SK-N-SH (cell line): Measurements from ENCODE around the gene RPL29. TPM values are rescaled to one million over a fixed set of nuclear protein-coding genes. Genes with fewer than 3 reads are reported as not detected.
A peak's percentile ranks its signal among the peaks of the same experiment; 100 is the strongest.

ENCODE experiments used
- CTCF ChIA-PET: fragments of 300-600, 350-600 bp; formaldehyde crosslinking; extraction: SDS; loops from one replicate; lab custom pipeline; 2021; lab: Yijun Ruan, JAX
- POLR2A ChIA-PET: fragments of 350-600 bp; sonication (Branson Sonifier 250); formaldehyde crosslinking; extraction: SDS; loops from one replicate; lab custom pipeline; 2020; ENCODE audit warnings: antibody characterized with exemption, inconsistent platforms; lab: Yijun Ruan, JAX
- DNase-seq: peaks from one replicate; pipeline ENCODE4 v3.0.0; 2012
- H2AFZ ChIP-seq: fragments of 200-600 bp; sonication (generic); 2 replicates; pipeline ENCODE4 v1.8.1; 2016; ENCODE audit warnings: antibody characterized with exemption, mild to moderate bottlenecking, low read depth
- H3F3A ChIP-seq: fragments of 200-600 bp; sonication (generic); replicated peaks from 2 replicates; pipeline ENCODE3; 2016; ENCODE audit warnings: antibody characterized with exemption, mild to moderate bottlenecking; ENCODE audit not compliant: insufficient read depth
- H3K27ac ChIP-seq, 2 experiments: fragments of 200-500 bp in 1 of 2; fragments of 200-600 bp in 1 of 2; sonication (Bioruptor generic) in 1 of 2; sonication (generic), shearing (Covaris generic) in 1 of 2; 2 replicates each; pipeline versions ENCODE4 v1.5.1 to v1.6.1; 2014 to 2016; ENCODE audit warnings: low read depth in 2 of 2, inconsistent platforms in 1 of 2, low read length in 1 of 2, mild to moderate bottlenecking in 1 of 2, mixed read lengths in 1 of 2
- H3K27me3 ChIP-seq: fragments of 200-600 bp; sonication (generic), shearing (Covaris generic); 2 replicates; pipeline ENCODE4 v1.6.1; 2016; ENCODE audit warnings: mixed run types; ENCODE audit not compliant: insufficient read depth
- H3K36me3 ChIP-seq, 2 experiments: fragments of 200-500 bp in 1 of 2; fragments of 200-600 bp in 1 of 2; sonication (Bioruptor generic) in 1 of 2; sonication (generic) in 1 of 2; replicated peaks in 1 of 2; 2 replicates each; pipeline versions ENCODE3 to v1.5.1; 2014 to 2016; ENCODE audit warnings: low read length in 1 of 2, mild to moderate bottlenecking in 1 of 2; ENCODE audit not compliant: insufficient read depth in 2 of 2, control insufficient read depth in 1 of 2
- H3K4me1 ChIP-seq, 2 experiments: fragments of 200-500 bp in 1 of 2; fragments of 200-600 bp in 1 of 2; sonication (Bioruptor generic) in 1 of 2; sonication (generic), shearing (Covaris generic) in 1 of 2; 2 replicates each; pipeline versions ENCODE4 v1.5.1 to v1.6.1; 2014 to 2016; ENCODE audit warnings: low read depth in 1 of 2, low read length in 1 of 2, mixed run types in 1 of 2; ENCODE audit not compliant: insufficient read depth in 2 of 2, control insufficient read depth in 1 of 2
- H3K4me2 ChIP-seq: fragments of 200-600 bp; sonication (generic), shearing (Covaris generic); 2 replicates; pipeline ENCODE4 v1.6.1; 2017; ENCODE audit warnings: mixed run types
- H3K4me3 ChIP-seq, 2 experiments: fragments of 200-500 bp in 1 of 2; fragments of 200-600 bp in 1 of 2; sonication (Bioruptor generic) in 1 of 2; sonication (generic), shearing (Covaris generic) in 1 of 2; 2 replicates each; pipeline versions ENCODE4 v1.5.1 to v1.8.1; 2014 to 2016; ENCODE audit warnings: low read depth in 2 of 2, inconsistent platforms in 1 of 2, low read length in 1 of 2, mild to moderate bottlenecking in 1 of 2, mixed read lengths in 1 of 2, moderate library complexity in 1 of 2
- H3K79me2 ChIP-seq: fragments of 200-600 bp; sonication (generic); 2 replicates; pipeline ENCODE4 v1.8.1; 2017; ENCODE audit warnings: mild to moderate bottlenecking; ENCODE audit not compliant: insufficient read depth
- H3K9ac ChIP-seq: fragments of 200-600 bp; sonication (generic); 2 replicates; pipeline ENCODE4 v1.6.1; 2017; ENCODE audit warnings: mixed run types
- H3K9me2 ChIP-seq: fragments of 200-600 bp; sonication (generic); 2 replicates; pipeline ENCODE4 v1.6.1; 2017; ENCODE audit warnings: mixed run types
- H3K9me3 ChIP-seq: fragments of 200-600 bp; sonication (generic); 2 replicates; pipeline ENCODE4 v1.6.1; 2017; ENCODE audit warnings: mixed run types, mild to moderate bottlenecking, moderate library complexity
- H4K20me1 ChIP-seq: fragments of 200-600 bp; sonication (generic); 2 replicates; pipeline ENCODE4 v1.6.1; 2017; ENCODE audit warnings: mild to moderate bottlenecking, mixed run types; ENCODE audit not compliant: insufficient read depth
- CTCF ChIP-seq: fragments of 200-600 bp; sonication (generic); IDR thresholded peaks from 2 replicates; pipeline ENCODE4 v1.6.1; 2017; ENCODE audit warnings: antibody characterized with exemption, mild to moderate bottlenecking, moderate library complexity
- ELF1 ChIP-seq: IDR thresholded peaks from 2 replicates; pipeline ENCODE4 v1.4.0; 2012
- EP300 ChIP-seq, 2 experiments: IDR thresholded peaks; 2 replicates each; pipeline versions ENCODE4 v1.4.0 to v1.6.1; 2012; ENCODE audit warnings: borderline replicate concordance in 1 of 2, low read depth in 1 of 2, low read length in 1 of 2
- EZH2phosphoT487 ChIP-seq: fragments of 200-600 bp; sonication (generic); IDR thresholded peaks from 2 replicates; pipeline ENCODE4 v1.6.1; 2017; ENCODE audit warnings: low read depth, mixed run types, mild to moderate bottlenecking, antibody characterized with exemption, moderate library complexity, borderline replicate concordance
- FOXJ3 ChIP-seq: sonication (generic); formaldehyde crosslinking; IDR thresholded peaks from 2 replicates; pipeline ENCODE4 v1.5.1; 2020; ENCODE audit warnings: mild to moderate bottlenecking, missing genetic modification reagents
- GABPA ChIP-seq: IDR thresholded peaks from 2 replicates; pipeline ENCODE4 v1.4.0; 2012; ENCODE audit warnings: low read depth, mild to moderate bottlenecking
- JUND ChIP-seq: IDR thresholded peaks from 2 replicates; pipeline ENCODE4 v1.4.0; 2012
- MEF2A ChIP-seq: IDR thresholded peaks from 2 replicates; pipeline ENCODE4 v1.4.0; 2012; ENCODE audit warnings: low read depth, borderline replicate concordance
- NFIC ChIP-seq: IDR thresholded peaks from 2 replicates; pipeline ENCODE4 v1.4.0; 2012; ENCODE audit warnings: borderline replicate concordance
- NRF1 ChIP-seq: IDR thresholded peaks from 2 replicates; pipeline ENCODE4 v1.6.1; 2012; ENCODE audit warnings: low read depth, mild to moderate bottlenecking, low read length
- POLR2AphosphoS5 ChIP-seq: IDR thresholded peaks from 2 replicates; pipeline ENCODE4 v1.6.1; 2012; ENCODE audit warnings: low read depth, low read length
- RCOR1 ChIP-seq: fragments of 150-350 bp; IDR thresholded peaks from 2 replicates; pipeline ENCODE4 v1.6.1; 2017; ENCODE audit warnings: antibody characterized with exemption, low read length
- REST ChIP-seq: IDR thresholded peaks from 2 replicates; pipeline ENCODE4 v1.6.1; 2012; ENCODE audit warnings: mild to moderate bottlenecking, low read depth, low read length, moderate library complexity
- RFX5 ChIP-seq: IDR thresholded peaks from 2 replicates; pipeline ENCODE4 v1.6.1; 2012; ENCODE audit warnings: mild to moderate bottlenecking, improper control_type of control experiment, low read length
- SIN3A ChIP-seq: IDR thresholded peaks from 2 replicates; pipeline ENCODE4 v1.6.1; 2012; ENCODE audit warnings: low read depth, mild to moderate bottlenecking, low read length, moderate library complexity, borderline replicate concordance
- SMC3 ChIP-seq: IDR thresholded peaks from 2 replicates; pipeline ENCODE4 v1.6.1; 2012; ENCODE audit warnings: low read depth, low read length, improper control_type of control experiment
- TAF1 ChIP-seq: IDR thresholded peaks from 2 replicates; pipeline ENCODE4 v1.6.1; 2012; ENCODE audit warnings: low read depth, mild to moderate bottlenecking, low read length, moderate library complexity, borderline replicate concordance
- TCF12 ChIP-seq: IDR thresholded peaks from 2 replicates; pipeline ENCODE4 v1.4.0; 2012
- USF1 ChIP-seq: IDR thresholded peaks from 2 replicates; pipeline ENCODE4 v1.4.0; 2012; ENCODE audit warnings: low read depth, borderline replicate concordance
- ZBTB33 ChIP-seq: IDR thresholded peaks from 2 replicates; pipeline ENCODE4 v1.4.0; 2012; ENCODE audit warnings: low read depth, borderline replicate concordance
- WGBS: methylation state at CpG from one replicate; pipeline ENCODE4 v1.1.6; 2017; ENCODE audit warnings: low lambda C conversion rate; 5-methylcytosine and 5-hydroxymethylcytosine counted together
- polyA plus RNA-seq, 3 experiments: library from polyadenylated mRNA; depleted of rRNA; stranded (reverse); fragments of >200 nt; gene quantifications; 2 replicates each; pipeline ENCODE4 v1.2.3, GENCODE V29; 2012
- TF ChIP-seq, protein P1 (sequence below): IDR thresholded peaks from 2 replicates; pipeline ENCODE4 v1.4.0; 2012; ENCODE audit warnings: low read depth

Gene RPL29
- polyA plus RNA-seq, 1 of the 3 experiments (the other 2 are of a cell fraction): 3,173 TPM

- no peak for TF ChIP-seq RFX5
- no peak for TF ChIP-seq EP300 (IDR thresholded peaks at IDR 0.05; ENCODE audit: borderline replicate concordance in 1 of 2, low read depth in 1 of 2, low read length in 1 of 2)
- TF ChIP-seq, protein P1, sequence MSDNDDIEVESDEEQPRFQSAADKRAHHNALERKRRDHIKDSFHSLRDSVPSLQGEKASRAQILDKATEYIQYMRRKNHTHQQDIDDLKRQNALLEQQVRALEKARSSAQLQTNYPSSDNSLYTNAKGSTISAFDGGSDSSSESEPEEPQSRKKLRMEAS: 0 out of 2 replicates have a peak, but pooled peaks have one; percentile 12
- TF ChIP-seq CTCF: no peak
- TF ChIP-seq JUND: no peak
- no peak for TF ChIP-seq EZH2phosphoT487
- TF ChIP-seq, all 33 proteins: peak for 7
These were observed 42.2 kb downstream of the RPL29 start (continued) for GRCh38 chr3:51953445-51953844.

- H2AFZ ChIP-seq: no peak overlapping the region
- ChIA-PET CTCF (interaction anchor here (1.3 to 6.2 kb wide), 3 partner anchors 9 to 172 kb away, joined by 3 to 44 read pairs (median 10); partner anchors contain the start of genes ABHD14A, ABHD14B, PARP3 and RRP9), POLR2A (no interaction called here)
- H3K36me3 ChIP-seq: peaks cover 0 to 2% of the 10 kb centered on the region in 2 experiments
- TF ChIP-seq SMC3: no peak
- no peak for TF ChIP-seq ZBTB33
- no peak for TF ChIP-seq NRF1
- TF ChIP-seq FOXJ3 (CRISPR knock-in tag): no peak
- no peak for TF ChIP-seq TCF12
- TF ChIP-seq RCOR1: no peak
- no peak for TF ChIP-seq NFIC
- TF ChIP-seq MEF2A: no peak
- no peak for TF ChIP-seq USF1
- no peak for TF ChIP-seq SIN3A
- no peak for TF ChIP-seq TAF1
- no peak for TF ChIP-seq GABPA
- TF ChIP-seq ELF1: no peak
- no peak for TF ChIP-seq REST
- TF ChIP-seq POLR2AphosphoS5: no peak
- no peak for TF ChIP-seq EZH2phosphoT487
- TF ChIP-seq EP300 (IDR thresholded peaks at IDR 0.05; ENCODE audit: borderline replicate concordance in 1 of 2, low read depth in 1 of 2, low read length in 1 of 2): no peak
- H3K9me2 ChIP-seq: no peaks in the 10 kb centered on the region
- no peaks in the 10 kb centered on the region for H3K79me2 ChIP-seq
- no peak overlapping the region for H3K4me3 ChIP-seq
- no peak overlapping the region for H3K27ac ChIP-seq
- H4K20me1 ChIP-seq: no peaks in the 10 kb centered on the region
- H3K4me1 ChIP-seq: peaks cover under 1 to 4% of the 10 kb centered on the region in 2 experiments; a peak in 2 of 4 replicates
- DNase-seq: no peak
- H3K9me3 ChIP-seq: no peaks in the 10 kb centered on the region
- H3K27me3 ChIP-seq: no peaks in the 10 kb centered on the region
- peaks cover 15% of the 10 kb centered on the region for H3F3A ChIP-seq
- H3K4me2 ChIP-seq: no peak overlapping the region
- H3K9ac ChIP-seq: no peak overlapping the region
- 98% methylated on average over 2 of the region's 2 CpGs for WGBS
These were observed 44.8 kb downstream of the RPL29 start for GRCh38 chr3:51950899-51951298.
